Measurements from ENCODE around the gene NRL.

GRCh38 chr14:24145690-24146452 lies 31.1 kb upstream of the NRL start:
- TF ChIP-seq GATA3 (IDR thresholded peaks at IDR 0.05; ENCODE audit: low read depth, low read length) (no peak), GATA2 (IDR thresholded peaks at IDR 0.05; ENCODE audit: low read depth, low read length) (no peak)

Data from SH-SY5Y (cell line).